Effector memory CD4-positive, alpha-beta T cell (primary cell): ENCODE data around the gene RIT2.

Experiments used
- DNase-seq, 3 donors: peaks; one replicate each; pipeline ENCODE4 v3.0.0-alpha.2; 2020
- H3K27ac ChIP-seq: 2 replicates; pipeline ENCODE4 v1.7.0; 2013; ENCODE audit warnings: mild to moderate bottlenecking, low read length, moderate library complexity; ENCODE audit not compliant: insufficient read depth, poor library complexity, severe bottlenecking
- H3K27me3 ChIP-seq: replicated peaks from 2 replicates; pipeline ENCODE4 v1.7.0; 2013; ENCODE audit warnings: mild to moderate bottlenecking, low read length; ENCODE audit not compliant: insufficient read depth, control insufficient read depth, poor library complexity, severe bottlenecking
- H3K36me3 ChIP-seq: 2 replicates; pipeline ENCODE4 v1.7.0; 2013; ENCODE audit warnings: mild to moderate bottlenecking, low read length, moderate library complexity; ENCODE audit not compliant: control insufficient read depth, insufficient read depth
- H3K4me1 ChIP-seq: 2 replicates; pipeline ENCODE4 v1.7.0; 2013; ENCODE audit warnings: low read length, mild to moderate bottlenecking; ENCODE audit not compliant: control insufficient read depth, insufficient read depth, poor library complexity, severe bottlenecking
- H3K4me3 ChIP-seq: 2 replicates; pipeline ENCODE4 v1.7.0; 2013; ENCODE audit warnings: low read length, low read depth, mild to moderate bottlenecking; ENCODE audit not compliant: insufficient read depth, poor library complexity, severe bottlenecking
- H3K9me3 ChIP-seq: 2 replicates; pipeline ENCODE4 v1.7.0; 2013; ENCODE audit warnings: mild to moderate bottlenecking, low read length, moderate library complexity; ENCODE audit not compliant: control insufficient read depth
- total RNA-seq, 3 donors: gene quantifications; one replicate each; lab custom pipeline; 2026; lab: John Stamatoyannopoulos, UW

RIT2 gene
- total RNA-seq = 0 reads per million in 3 donors

GRCh38 chr18:43115076-43115921 lies at the start of gene RIT2:
RIT2 (minus strand) TSS chr18:43115685.
- Histone ChIP-seq H3K4me1 (no peaks in the 10 kb centered on the region), H3K27ac (no peak within 1 kb of the TSS), H3K9me3 (no peaks in the 10 kb centered on the region), H3K4me3 (no peak within 1 kb of the TSS), H3K36me3 (no peaks in the 10 kb centered on the region), H3K27me3 (no peaks in the 10 kb centered on the region)
- DNase-seq = no peak

- no peak for DNase-seq
- no peak overlapping the region for H3K27ac ChIP-seq
Measured at GRCh38 chr18:43161528-43161927, 46.0 kb upstream of the RIT2 start.

GRCh38 chr18:43160509-43160908 lies 45.0 kb upstream of the RIT2 start:
- no peak for DNase-seq
- no peaks in the 10 kb centered on the region for H3K27me3 ChIP-seq
- no peaks in the 10 kb centered on the region for H3K36me3 ChIP-seq
- no peaks in the 10 kb centered on the region for H3K9me3 ChIP-seq
- no peak overlapping the region for H3K4me3 ChIP-seq
- no peak overlapping the region for H3K27ac ChIP-seq
- no peaks in the 10 kb centered on the region for H3K4me1 ChIP-seq

More at GRCh38 chr18:43161528-43161927, 46.0 kb upstream of the RIT2 start:
- H3K4me1 ChIP-seq = no peaks in the 10 kb centered on the region
- H3K4me3 ChIP-seq = no peak overlapping the region
- H3K27me3 ChIP-seq = no peaks in the 10 kb centered on the region
- no peaks in the 10 kb centered on the region for H3K9me3 ChIP-seq
- H3K36me3 ChIP-seq = no peaks in the 10 kb centered on the region

- Histone ChIP-seq H3K9me3 (no peaks in the 10 kb centered on the region), H3K36me3 (no peaks in the 10 kb centered on the region), H3K27me3 (no peaks in the 10 kb centered on the region), H3K27ac (no peak overlapping the region), H3K4me1 (no peaks in the 10 kb centered on the region), H3K4me3 (no peak overlapping the region)
- no peak for DNase-seq
Measured at GRCh38 chr18:43159926-43160325, 44.4 kb upstream of the RIT2 start.

- Histone ChIP-seq H3K27me3 (no peaks in the 10 kb centered on the region), H3K4me1 (no peaks in the 10 kb centered on the region), H3K36me3 (no peaks in the 10 kb centered on the region), H3K9me3 (no peaks in the 10 kb centered on the region), H3K27ac (no peak overlapping the region), H3K4me3 (no peak overlapping the region)
- DNase-seq = no peak
Measured at GRCh38 chr18:43159086-43159770, 43.7 kb upstream of the RIT2 start.

- no peak for DNase-seq
- Histone ChIP-seq H3K4me1 (no peaks in the 10 kb centered on the region), H3K27me3 (no peaks in the 10 kb centered on the region), H3K27ac (no peak overlapping the region), H3K36me3 (no peaks in the 10 kb centered on the region), H3K4me3 (no peak overlapping the region), H3K9me3 (no peaks in the 10 kb centered on the region)
Measured at GRCh38 chr18:43158381-43158780, 42.9 kb upstream of the RIT2 start.

GRCh38 chr18:43155842-43156241 lies 40.4 kb upstream of the RIT2 start:
- Histone ChIP-seq H3K27ac (no peak overlapping the region), H3K4me1 (no peaks in the 10 kb centered on the region), H3K4me3 (no peak overlapping the region), H3K36me3 (no peaks in the 10 kb centered on the region), H3K9me3 (no peaks in the 10 kb centered on the region), H3K27me3 (no peaks in the 10 kb centered on the region)
- DNase-seq = no peak

GRCh38 chr18:43148231-43148630 lies 32.7 kb upstream of the RIT2 start:
- Histone ChIP-seq H3K9me3 (no peaks in the 10 kb centered on the region), H3K27me3 (no peaks in the 10 kb centered on the region), H3K36me3 (no peaks in the 10 kb centered on the region), H3K4me1 (no peaks in the 10 kb centered on the region), H3K27ac (no peak overlapping the region), H3K4me3 (no peak overlapping the region)
- no peak for DNase-seq

GRCh38 chr18:43141208-43141607 lies 25.7 kb upstream of the RIT2 start:
- no peak overlapping the region for H3K4me3 ChIP-seq
- no peak overlapping the region for H3K27ac ChIP-seq
- no peaks in the 10 kb centered on the region for H3K4me1 ChIP-seq
- no peaks in the 10 kb centered on the region for H3K36me3 ChIP-seq
- no peaks in the 10 kb centered on the region for H3K27me3 ChIP-seq
- no peaks in the 10 kb centered on the region for H3K9me3 ChIP-seq
- DNase-seq = no peak

GRCh38 chr18:43139288-43139946 lies 23.9 kb upstream of the RIT2 start:
- Histone ChIP-seq H3K9me3 (no peaks in the 10 kb centered on the region), H3K4me3 (no peak overlapping the region), H3K4me1 (no peaks in the 10 kb centered on the region), H3K36me3 (no peaks in the 10 kb centered on the region), H3K27me3 (no peaks in the 10 kb centered on the region), H3K27ac (no peak overlapping the region)
- no peak for DNase-seq
